GM10266 (cell line): ENCODE data around the gene PIGU.

ENCODE experiments used
- DNase-seq: peaks from one replicate; pipeline ENCODE4 v3.0.0; 2012; ENCODE audit errors: extremely low spot score
- CTCF ChIP-seq: IDR thresholded peaks from 2 replicates; pipeline ENCODE4 v1.5.1; 2012; ENCODE audit warnings: mild to moderate bottlenecking, low read depth; ENCODE audit not compliant: control insufficient read depth, insufficient read depth; ENCODE audit errors: missing control alignments

The PIGU gene

GRCh38 chr20:34534391-34535165 is 142.3 kb downstream of the PIGU start:
- TF ChIP-seq CTCF = no peak
- DNase-seq = no peak

- no peak for TF ChIP-seq CTCF
- DNase-seq = no peak
Observed at GRCh38 chr20:34532756-34533155, 144.1 kb downstream of the PIGU start.

- no peak for DNase-seq
- no peak for TF ChIP-seq CTCF
Observed at GRCh38 chr20:34532320-34532719, 144.6 kb downstream of the PIGU start.

GRCh38 chr20:34531608-34532265 is 145.2 kb downstream of the PIGU start:
- no peak for DNase-seq
- no peak for TF ChIP-seq CTCF

- no peak for TF ChIP-seq CTCF
- DNase-seq = no peak
Observed at GRCh38 chr20:34530342-34530741, 146.6 kb downstream of the PIGU start.

- DNase-seq = no peak
- no peak for TF ChIP-seq CTCF
Observed at GRCh38 chr20:34529742-34530141, 147.2 kb downstream of the PIGU start.

GRCh38 chr20:34528921-34529297 is 148.0 kb downstream of the PIGU start:
- TF ChIP-seq CTCF = no peak
- DNase-seq = no peak
